ENCODE results near the gene FAM181A.
A peak's percentile ranks its signal among the peaks of the same experiment; 100 is the strongest.

FAM181A gene

DNA sequence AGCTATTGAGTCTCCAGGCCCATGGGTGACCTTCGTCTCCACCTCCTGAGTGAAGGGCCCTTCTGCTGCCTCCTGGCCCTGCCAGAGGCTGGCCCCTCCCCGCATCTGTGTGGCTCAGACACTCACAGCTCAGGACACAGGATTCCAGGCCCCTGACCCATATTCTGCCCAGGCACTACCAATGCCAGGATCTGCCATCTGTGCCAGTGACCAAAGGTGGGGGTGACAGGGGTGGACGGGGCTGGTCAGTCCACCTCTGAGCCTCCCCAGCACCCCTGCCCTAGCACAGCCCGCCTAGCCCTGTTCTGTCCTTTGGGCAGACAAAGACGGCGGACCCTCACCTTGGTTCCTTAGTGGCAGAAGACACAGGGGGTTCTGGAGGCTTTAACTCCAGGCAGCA lies 46.5 kb downstream of the FAM181A start:
- H3K4me3 ChIP-seq: no peak overlapping the region
- no peaks in the 10 kb centered on the region for H3K9me3 ChIP-seq
- in situ Hi-C loops (cut with MboI; ENCODE audit: low sequenced_read_pairs): no loop called here
- no peak for DNase-seq (ENCODE audit: low spot score in 2 of 2)
- H3K4me1 ChIP-seq: peaks cover 8% of the 10 kb centered on the region
- no peaks in the 10 kb centered on the region; the same call in 1 of the 2 replicates for H3K27me3 ChIP-seq (ENCODE audit: low read depth)
- no peaks in the 10 kb centered on the region for H3K36me3 ChIP-seq (replicated peaks)

GRCh38 chr14:93974299-93974698 lies 47.2 kb downstream of the FAM181A start:
- DNase-seq (ENCODE audit: low spot score in 2 of 2): no peak
- H3K4me3 ChIP-seq: no peak overlapping the region
- H3K9me3 ChIP-seq: no peaks in the 10 kb centered on the region
- peaks cover 8% of the 10 kb centered on the region for H3K4me1 ChIP-seq
- no peaks in the 10 kb centered on the region for H3K36me3 ChIP-seq (replicated peaks)
- in situ Hi-C loops (cut with MboI; ENCODE audit: low sequenced_read_pairs): no loop called here
- H3K27me3 ChIP-seq (ENCODE audit: low read depth): no peaks in the 10 kb centered on the region; the same call in 1 of the 2 replicates

- no peak for DNase-seq (ENCODE audit: low spot score in 2 of 2)
- in situ Hi-C loops (cut with MboI; ENCODE audit: low sequenced_read_pairs): no loop called here
- Histone ChIP-seq H3K9me3 (no peaks in the 10 kb centered on the region), H3K4me3 (no peak overlapping the region), H3K27me3 (ENCODE audit: low read depth) (no peaks in the 10 kb centered on the region; the same call in 1 of the 2 replicates), H3K4me1 (peaks cover 8% of the 10 kb centered on the region), H3K36me3 (replicated peaks) (no peaks in the 10 kb centered on the region)
Observed at GRCh38 chr14:93974833-93975232, 47.7 kb downstream of the FAM181A start.

GRCh38 chr14:93975791-93976476 lies 48.8 kb downstream of the FAM181A start:
- in situ Hi-C loops (cut with MboI; ENCODE audit: low sequenced_read_pairs): no loop called here
- H3K27me3 ChIP-seq (ENCODE audit: low read depth): no peaks in the 10 kb centered on the region; the same call in 1 of the 2 replicates
- peaks cover 8% of the 10 kb centered on the region for H3K4me1 ChIP-seq
- H3K4me3 ChIP-seq: no peak overlapping the region
- no peaks in the 10 kb centered on the region for H3K36me3 ChIP-seq (replicated peaks)
- DNase-seq (ENCODE audit: low spot score in 2 of 2): peak; percentile 25 to 50
- no peaks in the 10 kb centered on the region for H3K9me3 ChIP-seq

DNA sequence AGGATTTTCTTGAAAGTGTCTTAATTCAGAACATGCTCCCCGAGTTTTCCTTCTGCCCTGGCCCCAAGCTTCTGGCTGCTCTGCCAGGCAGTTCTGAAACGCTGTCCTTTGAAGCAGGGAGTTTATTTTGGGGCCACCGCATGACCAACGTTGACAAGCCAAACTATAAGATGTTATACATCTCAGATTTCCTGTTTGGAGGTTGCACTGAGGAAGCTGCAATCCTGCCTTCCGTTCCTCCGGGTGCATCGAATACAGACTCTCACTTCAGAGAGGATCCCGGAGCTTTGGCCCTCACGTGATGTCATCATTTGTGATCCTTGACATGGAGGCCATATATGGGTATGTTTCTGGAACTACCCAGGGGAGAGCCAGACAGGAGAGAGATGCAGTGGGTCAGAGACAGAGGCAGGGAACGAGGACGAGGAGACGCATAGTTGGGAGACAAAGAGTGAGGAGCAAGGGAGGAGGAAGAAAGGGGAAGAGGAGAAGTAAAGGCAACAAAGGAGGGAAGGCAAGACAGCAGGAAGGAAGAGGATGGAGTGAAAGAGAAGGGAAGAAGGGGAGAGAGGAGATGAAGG lies 49.4 kb downstream of the FAM181A start, which contains the start of gene ASB2:
ASB2 (minus strand) TSS at position 94 of the 581 bp plus-strand sequence. CDS start 12,031 bp downstream, outside the sequence.
- no peak within 1 kb of the TSS for H3K4me3 ChIP-seq
- no peaks in the 10 kb centered on the region for H3K27me3 ChIP-seq (ENCODE audit: low read depth)
- in situ Hi-C loops (cut with MboI; ENCODE audit: low sequenced_read_pairs): no loop called here
- DNase-seq (ENCODE audit: low spot score in 2 of 2): no peak
- H3K36me3 ChIP-seq (replicated peaks): no peaks in the 10 kb centered on the region
- no peaks in the 10 kb centered on the region for H3K9me3 ChIP-seq
- H3K4me1 ChIP-seq: peaks cover 8% of the 10 kb centered on the region

DNA sequence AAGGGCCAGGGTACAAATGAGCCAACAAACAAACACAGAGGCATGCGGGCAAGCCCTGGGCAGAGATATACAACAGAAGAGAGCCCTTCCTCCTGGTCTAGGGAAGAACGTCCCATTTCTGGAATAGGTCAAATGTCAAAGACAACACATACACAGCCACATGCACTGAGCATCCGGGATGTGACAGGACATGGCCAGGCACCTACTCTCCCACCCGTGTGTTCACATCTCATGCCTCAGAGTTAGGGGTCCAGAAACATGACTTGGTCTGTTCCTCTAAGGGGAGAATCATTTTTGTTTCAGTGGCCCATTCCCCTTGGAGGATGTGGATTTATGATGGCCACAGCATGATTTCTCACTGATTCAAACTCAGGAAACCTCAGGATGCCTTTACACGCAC lies 50.0 kb downstream of the FAM181A start:
- Histone ChIP-seq H3K4me1 (peaks cover 8% of the 10 kb centered on the region), H3K9me3 (no peaks in the 10 kb centered on the region), H3K36me3 (replicated peaks) (no peaks in the 10 kb centered on the region), H3K27me3 (ENCODE audit: low read depth) (no peaks in the 10 kb centered on the region), H3K4me3 (no peak overlapping the region)
- no peak for DNase-seq (ENCODE audit: low spot score in 2 of 2)
- in situ Hi-C loops (cut with MboI; ENCODE audit: low sequenced_read_pairs): no loop called here

GRCh38 chr14:93977790-93978581 lies 50.8 kb downstream of the FAM181A start:
- no peaks in the 10 kb centered on the region for H3K36me3 ChIP-seq (replicated peaks)
- no peak for DNase-seq (ENCODE audit: low spot score in 2 of 2)
- H3K9me3 ChIP-seq: no peaks in the 10 kb centered on the region
- H3K4me3 ChIP-seq: no peak overlapping the region
- in situ Hi-C loops (cut with MboI; ENCODE audit: low sequenced_read_pairs): no loop called here
- peaks cover 8% of the 10 kb centered on the region for H3K4me1 ChIP-seq
- H3K27me3 ChIP-seq (ENCODE audit: low read depth): no peaks in the 10 kb centered on the region

DNA sequence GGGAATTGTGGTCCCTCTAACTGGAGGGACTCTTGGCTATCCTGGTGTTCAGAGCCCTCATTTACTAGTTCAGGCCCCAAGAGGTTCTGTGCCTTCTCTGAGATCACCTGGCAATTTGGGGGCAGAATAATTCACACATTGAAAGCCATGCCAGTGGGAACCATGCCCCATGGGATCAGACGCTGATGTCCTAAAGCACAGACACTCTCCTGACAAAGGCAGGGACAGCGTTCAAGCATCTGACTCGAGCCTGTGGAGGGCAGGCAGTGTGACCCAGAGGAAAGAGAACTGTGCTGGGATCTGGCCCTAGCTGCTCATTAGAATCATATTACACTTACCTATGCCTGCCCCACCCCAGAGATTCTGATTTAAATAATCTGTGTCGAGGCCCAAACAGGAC lies 51.6 kb downstream of the FAM181A start:
- no peak for DNase-seq (ENCODE audit: low spot score in 2 of 2)
- Histone ChIP-seq H3K4me3 (no peak overlapping the region), H3K9me3 (no peaks in the 10 kb centered on the region), H3K36me3 (replicated peaks) (no peaks in the 10 kb centered on the region), H3K4me1 (peaks cover 8% of the 10 kb centered on the region), H3K27me3 (ENCODE audit: low read depth) (no peaks in the 10 kb centered on the region)
- in situ Hi-C loops (cut with MboI; ENCODE audit: low sequenced_read_pairs): no loop called here
